ACHN (cell line): ENCODE results near the gene THRA.

Source experiments
- DNase-seq: peaks from one replicate; pipeline ENCODE4 v3.0.0-alpha.2; 2015
- in situ Hi-C: cut with HindIII; loops from 2 replicates; pipeline ENCODE4 v1.10.0; 2017; ENCODE audit warnings: low sequenced_read_pairs, low pct_ligation_motif_present, low pct_unique_long_range_greater_than_20kb

The THRA gene

GRCh38 chr17:40074175-40074512, 11.4 kb downstream of the THRA start:
- in situ Hi-C loops, result no loop called here
- DNase-seq, result no peak

- in situ Hi-C loops, result no loop called here
- no peak for DNase-seq
These were observed 12.1 kb downstream of the THRA start for GRCh38 chr17:40074871-40075200.

- DNase-seq, result peak; percentile 60
- in situ Hi-C loops, result no loop called here
These were observed 12.6 kb downstream of the THRA start for GRCh38 chr17:40075201-40075941.

GRCh38 chr17:40075942-40076498, 13.3 kb downstream of the THRA start:
- no peak for DNase-seq
- in situ Hi-C loops, result no loop called here

GRCh38 chr17:40076591-40076990, 13.8 kb downstream of the THRA start:
- in situ Hi-C loops, result no loop called here
- DNase-seq, result no peak

GRCh38 chr17:40079545-40079944, 16.8 kb downstream of the THRA start:
- DNase-seq, result no peak
- in situ Hi-C loops, result no loop called here

GRCh38 chr17:40084477-40084876, 21.7 kb downstream of the THRA start:
- in situ Hi-C loops, result no loop called here
- DNase-seq, result no peak

GRCh38 chr17:40086150-40087044, 23.6 kb downstream of the THRA start:
- in situ Hi-C loops, result no loop called here
- DNase-seq, result peak; percentile 52

- in situ Hi-C loops, result no loop called here
- no peak for DNase-seq
These were observed 24.5 kb downstream of the THRA start for GRCh38 chr17:40087049-40087794.

GRCh38 chr17:40087903-40088718, 25.3 kb downstream of the THRA start:
- in situ Hi-C loops, result no loop called here
- no peak for DNase-seq

GRCh38 chr17:40089077-40089895, 26.5 kb downstream of the THRA start:
- in situ Hi-C loops, result no loop called here

GRCh38 chr17:40090237-40091119, 27.7 kb downstream of the THRA start:
- DNase-seq, result no peak
- in situ Hi-C loops, result no loop called here

More at GRCh38 chr17:40089077-40089895, 26.5 kb downstream of the THRA start:
- no peak for DNase-seq

GRCh38 chr17:40091691-40092397, 29.1 kb downstream of the THRA start:
- in situ Hi-C loops, result no loop called here
- no peak for DNase-seq

- in situ Hi-C loops, result no loop called here
- DNase-seq, result no peak
These were observed 29.8 kb downstream of the THRA start for GRCh38 chr17:40092581-40092980.

GRCh38 chr17:40093005-40093579, 30.3 kb downstream of the THRA start:
- DNase-seq, result no peak
- in situ Hi-C loops, result no loop called here
